Measurements from ENCODE around the gene LRMDA. TPM values are rescaled to one million over a fixed set of nuclear protein-coding genes. Genes with fewer than 3 reads are reported as not detected.

Gene LRMDA
- total and polyA plus RNA-seq, 2 of the 13 experiments (the other 11 are each of a cell fraction or from before 2014, with no cell fraction given): 13.4 to 22.0 TPM

GRCh38 chr10:75430000-75430763 is 1.2 kb upstream of the LRMDA start (continued):
- TF ChIP-seq ZHX1 (CRISPR knock-in tag; IDR thresholded peaks at IDR 0.05; ENCODE audit: low read depth): peak; percentile 59; the same call in 1 of the 2 replicates
- TF ChIP-seq ARNTL (CRISPR knock-in tag; IDR thresholded peaks at IDR 0.05): peak; percentile 68; the same call in 1 of the 2 replicates
- TF ChIP-seq ZFP91 (CRISPR knock-in tag; IDR thresholded peaks at IDR 0.05; ENCODE audit: borderline replicate concordance): peak; percentile 68
- TF ChIP-seq RNF219 (CRISPR knock-in tag; IDR thresholded peaks at IDR 0.05): no peak
- TF ChIP-seq MTA1 (CRISPR knock-in tag; IDR thresholded peaks at IDR 0.05; ENCODE audit: borderline replicate concordance): peak; percentile 91
- no peak for TF ChIP-seq ZC3H4 (CRISPR knock-in tag; IDR thresholded peaks at IDR 0.05; ENCODE audit: borderline replicate concordance)
- TF ChIP-seq TP53 (CRISPR knock-in tag; conservative IDR thresholded peaks at IDR 0.05): no peak
- TF ChIP-seq ZNF280D (CRISPR knock-in tag; IDR thresholded peaks at IDR 0.05): no peak
- no peak for TF ChIP-seq MTA3 (CRISPR knock-in tag; IDR thresholded peaks at IDR 0.05)
- TF ChIP-seq GPBP1L1 (CRISPR knock-in tag; IDR thresholded peaks at IDR 0.05): no peak
- TF ChIP-seq MTERF4 (CRISPR knock-in tag; IDR thresholded peaks at IDR 0.05): 0 out of 2 replicates have a peak, but pooled peaks have one; percentile 14
- TF ChIP-seq RFX3 (CRISPR knock-in tag; IDR thresholded peaks at IDR 0.05): no peak
- TF ChIP-seq PHF5A (CRISPR knock-in tag; IDR thresholded peaks at IDR 0.05; ENCODE audit: low read depth, unreplicated experiment): no peak
- no peak for TF ChIP-seq ZNF839 (CRISPR knock-in tag; IDR thresholded peaks at IDR 0.05; ENCODE audit: borderline replicate concordance)
- TF ChIP-seq NFE2L1 (CRISPR knock-in tag; IDR thresholded peaks at IDR 0.05; ENCODE audit: borderline replicate concordance): no peak

Measured in HepG2 (cell line).